ENCODE results near the gene CYP2W1.

CYP2W1 gene

DNA sequence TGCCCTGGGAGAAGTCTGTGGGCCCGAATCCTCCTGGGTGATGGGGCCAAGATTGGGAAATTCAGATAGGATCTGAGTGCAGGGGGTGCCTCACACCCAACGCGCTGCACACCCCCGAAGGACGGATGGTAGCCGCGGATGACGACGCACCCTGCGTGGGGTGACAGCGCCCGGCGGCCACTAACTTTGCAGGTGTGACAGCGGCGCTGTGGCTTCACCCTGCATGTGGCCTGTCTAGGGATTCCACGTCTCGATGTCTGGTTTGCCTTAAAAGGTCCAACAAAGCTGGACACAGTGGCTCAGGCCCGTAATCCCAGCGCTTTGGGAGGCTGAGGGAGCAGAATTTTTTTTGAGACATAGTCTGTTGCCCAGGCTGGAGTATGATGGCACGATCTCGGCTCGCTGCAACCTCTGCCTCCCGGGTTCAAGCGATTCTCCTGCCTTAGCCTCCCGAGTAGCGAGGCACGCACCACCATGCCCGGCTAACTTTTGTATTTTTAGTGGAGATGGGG is 47.1 kb upstream of the CYP2W1 start:
- no peak overlapping the region for H3K4me3 ChIP-seq (replicated peaks; ENCODE audit: insufficient read depth, low read length)
- no peak overlapping the region for H3K27ac ChIP-seq (replicated peaks)
- TF ChIP-seq, protein P1, sequence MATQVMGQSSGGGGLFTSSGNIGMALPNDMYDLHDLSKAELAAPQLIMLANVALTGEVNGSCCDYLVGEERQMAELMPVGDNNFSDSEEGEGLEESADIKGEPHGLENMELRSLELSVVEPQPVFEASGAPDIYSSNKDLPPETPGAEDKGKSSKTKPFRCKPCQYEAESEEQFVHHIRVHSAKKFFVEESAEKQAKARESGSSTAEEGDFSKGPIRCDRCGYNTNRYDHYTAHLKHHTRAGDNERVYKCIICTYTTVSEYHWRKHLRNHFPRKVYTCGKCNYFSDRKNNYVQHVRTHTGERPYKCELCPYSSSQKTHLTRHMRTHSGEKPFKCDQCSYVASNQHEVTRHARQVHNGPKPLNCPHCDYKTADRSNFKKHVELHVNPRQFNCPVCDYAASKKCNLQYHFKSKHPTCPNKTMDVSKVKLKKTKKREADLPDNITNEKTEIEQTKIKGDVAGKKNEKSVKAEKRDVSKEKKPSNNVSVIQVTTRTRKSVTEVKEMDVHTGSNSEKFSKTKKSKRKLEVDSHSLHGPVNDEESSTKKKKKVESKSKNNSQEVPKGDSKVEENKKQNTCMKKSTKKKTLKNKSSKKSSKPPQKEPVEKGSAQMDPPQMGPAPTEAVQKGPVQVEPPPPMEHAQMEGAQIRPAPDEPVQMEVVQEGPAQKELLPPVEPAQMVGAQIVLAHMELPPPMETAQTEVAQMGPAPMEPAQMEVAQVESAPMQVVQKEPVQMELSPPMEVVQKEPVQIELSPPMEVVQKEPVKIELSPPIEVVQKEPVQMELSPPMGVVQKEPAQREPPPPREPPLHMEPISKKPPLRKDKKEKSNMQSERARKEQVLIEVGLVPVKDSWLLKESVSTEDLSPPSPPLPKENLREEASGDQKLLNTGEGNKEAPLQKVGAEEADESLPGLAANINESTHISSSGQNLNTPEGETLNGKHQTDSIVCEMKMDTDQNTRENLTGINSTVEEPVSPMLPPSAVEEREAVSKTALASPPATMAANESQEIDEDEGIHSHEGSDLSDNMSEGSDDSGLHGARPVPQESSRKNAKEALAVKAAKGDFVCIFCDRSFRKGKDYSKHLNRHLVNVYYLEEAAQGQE (IDR thresholded peaks at IDR 0.05; ENCODE audit: insufficient replicate concordance, low read depth): no peak
- TF ChIP-seq GABPA (IDR thresholded peaks at IDR 0.05; ENCODE audit: low read depth) (no peak), SPI1 (IDR thresholded peaks at IDR 0.05; ENCODE audit: borderline replicate concordance, low read depth) (no peak), POLR2AphosphoS5 (IDR thresholded peaks at IDR 0.05; ENCODE audit: low read depth) (no peak)
- TF ChIP-seq, protein P2, sequence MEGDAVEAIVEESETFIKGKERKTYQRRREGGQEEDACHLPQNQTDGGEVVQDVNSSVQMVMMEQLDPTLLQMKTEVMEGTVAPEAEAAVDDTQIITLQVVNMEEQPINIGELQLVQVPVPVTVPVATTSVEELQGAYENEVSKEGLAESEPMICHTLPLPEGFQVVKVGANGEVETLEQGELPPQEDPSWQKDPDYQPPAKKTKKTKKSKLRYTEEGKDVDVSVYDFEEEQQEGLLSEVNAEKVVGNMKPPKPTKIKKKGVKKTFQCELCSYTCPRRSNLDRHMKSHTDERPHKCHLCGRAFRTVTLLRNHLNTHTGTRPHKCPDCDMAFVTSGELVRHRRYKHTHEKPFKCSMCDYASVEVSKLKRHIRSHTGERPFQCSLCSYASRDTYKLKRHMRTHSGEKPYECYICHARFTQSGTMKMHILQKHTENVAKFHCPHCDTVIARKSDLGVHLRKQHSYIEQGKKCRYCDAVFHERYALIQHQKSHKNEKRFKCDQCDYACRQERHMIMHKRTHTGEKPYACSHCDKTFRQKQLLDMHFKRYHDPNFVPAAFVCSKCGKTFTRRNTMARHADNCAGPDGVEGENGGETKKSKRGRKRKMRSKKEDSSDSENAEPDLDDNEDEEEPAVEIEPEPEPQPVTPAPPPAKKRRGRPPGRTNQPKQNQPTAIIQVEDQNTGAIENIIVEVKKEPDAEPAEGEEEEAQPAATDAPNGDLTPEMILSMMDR (IDR thresholded peaks at IDR 0.05; ENCODE audit: insufficient read depth, low read length): no peak
- H3K27me3 ChIP-seq (ENCODE audit: insufficient read depth, poor library complexity, severe bottlenecking): no peaks in the 10 kb centered on the region
- DNase-seq (ENCODE audit: low read depth in 1 of 2, low spot score in 1 of 2): no peak

DNA sequence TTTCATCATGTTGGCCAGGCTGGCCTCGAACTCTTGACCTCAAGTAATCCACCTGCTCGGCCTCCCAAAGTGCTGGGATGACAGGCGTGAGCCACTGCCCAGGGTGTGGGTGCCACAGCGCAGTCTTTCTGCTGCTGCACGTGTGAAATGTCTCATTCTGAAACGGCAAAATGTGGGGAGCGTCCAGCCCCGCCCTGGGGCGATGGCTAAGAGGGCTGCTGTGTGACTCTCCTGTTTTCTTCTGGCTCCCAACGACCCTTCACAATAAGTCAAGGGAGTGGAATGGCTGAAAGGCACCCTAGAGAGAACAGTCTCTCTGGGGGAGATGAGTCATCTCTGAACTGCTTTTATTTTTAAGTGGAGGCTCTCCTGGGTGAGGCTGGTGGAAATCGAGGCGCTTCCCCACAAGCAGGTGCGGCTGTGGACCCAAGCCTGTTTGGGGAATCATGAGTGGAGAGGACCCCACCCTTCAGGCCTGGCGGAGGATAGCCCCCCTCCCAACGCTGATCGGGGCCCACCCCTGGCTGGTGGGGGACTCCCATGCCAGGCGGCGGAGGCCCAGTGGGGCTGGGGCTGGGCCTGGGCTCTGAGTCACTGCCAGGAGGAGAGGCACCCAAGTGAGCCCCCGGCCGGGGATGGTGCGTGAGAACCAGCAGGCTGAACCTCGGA is 46.5 kb upstream of the CYP2W1 start:
- no peak for DNase-seq (ENCODE audit: low read depth in 1 of 2, low spot score in 1 of 2)
- no peaks in the 10 kb centered on the region for H3K27me3 ChIP-seq (ENCODE audit: insufficient read depth, poor library complexity, severe bottlenecking)
- H3K4me3 ChIP-seq (replicated peaks; ENCODE audit: insufficient read depth, low read length): no peak overlapping the region
- TF ChIP-seq GABPA (IDR thresholded peaks at IDR 0.05; ENCODE audit: low read depth): no peak
- TF ChIP-seq POLR2AphosphoS5 (IDR thresholded peaks at IDR 0.05; ENCODE audit: low read depth): no peak
- TF ChIP-seq, protein P1 (IDR thresholded peaks at IDR 0.05; ENCODE audit: insufficient replicate concordance, low read depth): no peak
- TF ChIP-seq, protein P2 (IDR thresholded peaks at IDR 0.05; ENCODE audit: insufficient read depth, low read length): no peak
- TF ChIP-seq SPI1 (IDR thresholded peaks at IDR 0.05; ENCODE audit: borderline replicate concordance, low read depth): no peak
- no peak overlapping the region for H3K27ac ChIP-seq (replicated peaks)

DNA sequence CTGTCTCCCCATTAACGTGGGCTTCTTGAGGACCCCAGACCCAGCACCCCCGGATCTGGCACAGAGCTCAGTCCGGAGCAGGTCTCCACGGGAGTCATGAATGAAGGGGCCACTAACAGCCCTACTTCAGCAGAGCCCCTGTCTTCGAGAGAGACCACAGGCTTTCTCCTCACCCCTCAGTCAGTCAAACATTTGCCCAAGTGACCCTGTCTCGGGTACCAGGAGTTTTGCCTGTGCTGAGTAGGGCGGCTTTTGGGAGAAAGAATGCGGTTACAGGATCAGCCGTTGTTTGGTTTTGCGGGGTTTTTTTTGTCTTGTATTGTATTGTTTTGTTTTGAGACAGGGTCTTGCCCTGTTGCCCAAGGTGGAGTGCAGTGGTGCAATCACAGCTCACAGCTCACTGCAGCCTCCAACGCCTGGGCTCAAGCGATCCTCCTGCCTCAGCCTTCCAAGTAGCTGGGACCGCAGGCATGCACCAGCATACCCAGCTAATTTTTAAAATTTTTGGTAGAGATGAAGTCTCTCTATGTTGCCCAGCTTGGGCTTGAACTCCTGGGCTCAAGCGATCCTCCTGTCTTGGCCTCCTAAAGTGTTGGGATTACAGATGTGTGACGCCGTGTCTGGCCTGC is 45.0 kb upstream of the CYP2W1 start:
- TF ChIP-seq SPI1 (IDR thresholded peaks at IDR 0.05; ENCODE audit: borderline replicate concordance, low read depth): no peak
- no peak for TF ChIP-seq POLR2AphosphoS5 (IDR thresholded peaks at IDR 0.05; ENCODE audit: low read depth)

DNA sequence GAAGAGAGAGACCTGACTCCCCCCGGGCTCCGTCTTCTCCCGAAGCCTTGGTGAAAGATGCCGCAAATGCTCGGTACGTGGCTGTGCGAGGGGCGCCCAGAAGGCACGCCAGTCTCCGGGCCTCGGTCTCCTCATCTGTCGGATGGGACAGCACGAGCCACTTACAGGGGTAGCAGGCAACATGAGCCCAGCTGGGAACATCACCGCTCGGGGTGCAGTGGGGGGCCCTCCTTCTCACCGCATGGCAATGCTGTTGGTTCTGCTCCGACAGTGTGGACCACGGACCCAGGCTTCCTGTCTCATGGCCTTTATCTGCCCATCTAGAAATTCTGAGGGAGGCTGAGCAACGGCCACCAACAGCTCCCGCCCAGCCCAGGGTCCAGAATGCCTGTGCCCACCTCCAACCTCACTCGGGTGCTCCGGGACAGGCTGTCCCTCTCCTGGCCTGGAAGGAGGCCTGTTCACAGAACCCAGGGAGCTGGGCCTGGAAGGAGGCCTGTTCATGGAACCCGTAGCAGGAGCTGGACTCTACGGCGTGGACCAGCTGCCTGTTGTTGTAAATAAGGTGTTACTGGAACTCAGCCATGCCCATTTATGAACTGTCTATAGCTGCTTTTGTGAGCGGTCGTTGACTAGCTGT is 44.3 kb upstream of the CYP2W1 start:
- no peak for DNase-seq (ENCODE audit: low read depth in 1 of 2, low spot score in 1 of 2)
- H3K27me3 ChIP-seq (ENCODE audit: insufficient read depth, poor library complexity, severe bottlenecking): no peaks in the 10 kb centered on the region
- no peak overlapping the region for H3K4me3 ChIP-seq (replicated peaks; ENCODE audit: insufficient read depth, low read length)
- no peak overlapping the region for H3K27ac ChIP-seq (replicated peaks)
- no peak for TF ChIP-seq POLR2AphosphoS5 (IDR thresholded peaks at IDR 0.05; ENCODE audit: low read depth)
- no peak for TF ChIP-seq SPI1 (IDR thresholded peaks at IDR 0.05; ENCODE audit: borderline replicate concordance, low read depth)
- TF ChIP-seq GABPA (IDR thresholded peaks at IDR 0.05; ENCODE audit: low read depth): no peak
- TF ChIP-seq, protein P2 (IDR thresholded peaks at IDR 0.05; ENCODE audit: insufficient read depth, low read length): no peak
- TF ChIP-seq, protein P1 (IDR thresholded peaks at IDR 0.05; ENCODE audit: insufficient replicate concordance, low read depth): no peak

More for the DNA sequence above, 45.0 kb upstream of the CYP2W1 start:
- no peak for DNase-seq (ENCODE audit: low read depth in 1 of 2, low spot score in 1 of 2)
- Histone ChIP-seq H3K4me3 (replicated peaks; ENCODE audit: insufficient read depth, low read length) (no peak overlapping the region), H3K27ac (replicated peaks) (no peak overlapping the region), H3K27me3 (ENCODE audit: insufficient read depth, poor library complexity, severe bottlenecking) (no peaks in the 10 kb centered on the region)
